ENCODE results near the gene PPM1A.

The PPM1A gene

DNA sequence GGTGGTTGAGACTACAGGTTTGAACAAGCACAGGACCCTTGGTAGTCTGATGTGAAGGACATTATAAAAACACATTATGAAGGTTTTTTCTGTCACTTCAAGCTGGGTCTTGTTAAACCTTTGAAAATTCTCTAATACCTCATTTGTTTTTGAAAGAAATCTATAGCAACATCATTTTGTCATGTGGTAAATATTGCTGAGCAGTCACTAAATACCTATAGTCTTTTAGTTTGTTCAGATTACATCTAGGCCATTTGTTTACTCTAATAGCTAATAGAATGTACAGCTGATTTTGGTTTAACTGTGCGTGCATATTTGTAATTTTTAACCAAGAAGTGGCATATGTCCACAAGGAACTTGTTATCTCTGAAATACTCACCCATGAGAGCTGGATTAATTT lies 2.9 kb downstream of the PPM1A start:
- no peak overlapping the region for H2BK12ac ChIP-seq (ENCODE audit: low read length in 2 of 2)
- H3K36me3 ChIP-seq (ENCODE audit: control insufficient read depth in 1 of 2, insufficient read depth in 2 of 2, low read depth in 1 of 2, low read length in 2 of 2), result no peaks in the 10 kb centered on the region
- no peak overlapping the region for H4K91ac ChIP-seq (ENCODE audit: low read length)
- no peak overlapping the region for H3K14ac ChIP-seq (ENCODE audit: low read length in 2 of 2)
- no peak overlapping the region for H4K8ac ChIP-seq (ENCODE audit: low read length)
- H3K4ac ChIP-seq (ENCODE audit: low read depth in 1 of 2, low read length in 2 of 2), result no peak overlapping the region
- no peak overlapping the region for H3K27ac ChIP-seq (ENCODE audit: low read length, poor library complexity, severe bottlenecking)
- H3K18ac ChIP-seq (ENCODE audit: low read depth in 1 of 2, low read length in 2 of 2), result no peak overlapping the region
- H3K9ac ChIP-seq (ENCODE audit: low read length), result peak overlapping the region; percentile 93
- no peaks in the 10 kb centered on the region for H3K79me1 ChIP-seq (replicated peaks; ENCODE audit: low read length, poor library complexity, severe bottlenecking)
- H2BK120ac ChIP-seq (ENCODE audit: low read depth, low read length), result no peak overlapping the region
- H2AFZ ChIP-seq (ENCODE audit: low read depth, low read length), result no peak overlapping the region
- no peak overlapping the region for H2BK15ac ChIP-seq (ENCODE audit: low read depth, poor library complexity, severe bottlenecking)
- H2BK5ac ChIP-seq (ENCODE audit: low read depth, low read length, poor library complexity, severe bottlenecking), result no peak overlapping the region
- peak overlapping the region in 1 of 2 experiments; percentile 87 for H3K4me3 ChIP-seq (ENCODE audit: insufficient read depth in 1 of 2, low read depth in 1 of 2, low read length in 2 of 2)
- no peak overlapping the region for H3K23ac ChIP-seq (ENCODE audit: low read length in 2 of 2)
- no peak for DNase-seq
- no peak overlapping the region for H3K4me2 ChIP-seq (ENCODE audit: low read length, poor library complexity, severe bottlenecking)
- no peak overlapping the region for H2AK5ac ChIP-seq (ENCODE audit: low read length, severe bottlenecking)
- no peaks in the 10 kb centered on the region for H3K9me3 ChIP-seq (ENCODE audit: control insufficient read depth, low read length)
- H3K27me3 ChIP-seq (ENCODE audit: control insufficient read depth in 1 of 2, insufficient read depth in 1 of 2, low read length in 2 of 2), result no peaks in the 10 kb centered on the region
- H3K4me1 ChIP-seq (ENCODE audit: control insufficient read depth, insufficient read depth, low read depth, low read length), result peaks cover 7% of the 10 kb centered on the region
- WGBS, result no CpG with 5 or more reads among the region's 1 CpG

GRCh38 chr14:60252630-60253029 lies 3.6 kb downstream of the PPM1A start:
- no peaks in the 10 kb centered on the region for H3K9me3 ChIP-seq (ENCODE audit: control insufficient read depth, low read length)
- H2AK5ac ChIP-seq (ENCODE audit: low read length, severe bottlenecking), result no peak overlapping the region
- H2BK120ac ChIP-seq (ENCODE audit: low read depth, low read length), result no peak overlapping the region
- H3K4me1 ChIP-seq (ENCODE audit: control insufficient read depth, insufficient read depth, low read depth, low read length), result peaks cover 7% of the 10 kb centered on the region
- no peak for DNase-seq
- H3K9ac ChIP-seq (ENCODE audit: low read length), result peak overlapping the region; percentile 93
- no peak overlapping the region for H4K91ac ChIP-seq (ENCODE audit: low read length)
- WGBS, result 94% methylated on average over 2 of the region's 2 CpGs
- H2BK15ac ChIP-seq (ENCODE audit: low read depth, poor library complexity, severe bottlenecking), result no peak overlapping the region
- no peak overlapping the region for H3K18ac ChIP-seq (ENCODE audit: low read depth in 1 of 2, low read length in 2 of 2)
- no peak overlapping the region for H3K27ac ChIP-seq (ENCODE audit: low read length, poor library complexity, severe bottlenecking)
- no peaks in the 10 kb centered on the region for H3K27me3 ChIP-seq (ENCODE audit: control insufficient read depth in 1 of 2, insufficient read depth in 1 of 2, low read length in 2 of 2)
- no peak overlapping the region for H3K4me3 ChIP-seq (ENCODE audit: insufficient read depth in 1 of 2, low read depth in 1 of 2, low read length in 2 of 2)
- H4K8ac ChIP-seq (ENCODE audit: low read length), result no peak overlapping the region
- no peak overlapping the region for H2AFZ ChIP-seq (ENCODE audit: low read depth, low read length)
- H2BK5ac ChIP-seq (ENCODE audit: low read depth, low read length, poor library complexity, severe bottlenecking), result no peak overlapping the region
- no peak overlapping the region for H3K4me2 ChIP-seq (ENCODE audit: low read length, poor library complexity, severe bottlenecking)
- H3K4ac ChIP-seq (ENCODE audit: low read depth in 1 of 2, low read length in 2 of 2), result no peak overlapping the region
- H3K36me3 ChIP-seq (ENCODE audit: control insufficient read depth in 1 of 2, insufficient read depth in 2 of 2, low read depth in 1 of 2, low read length in 2 of 2), result no peaks in the 10 kb centered on the region
- H3K14ac ChIP-seq (ENCODE audit: low read length in 2 of 2), result no peak overlapping the region
- H3K79me1 ChIP-seq (replicated peaks; ENCODE audit: low read length, poor library complexity, severe bottlenecking), result no peaks in the 10 kb centered on the region
- H3K23ac ChIP-seq (ENCODE audit: low read length in 2 of 2), result no peak overlapping the region
- no peak overlapping the region for H2BK12ac ChIP-seq (ENCODE audit: low read length in 2 of 2)

GRCh38 chr14:60253649-60254048 lies 4.6 kb downstream of the PPM1A start:
- Histone ChIP-seq H3K14ac (ENCODE audit: low read length in 2 of 2) (no peak overlapping the region), H3K9me3 (ENCODE audit: control insufficient read depth, low read length) (no peaks in the 10 kb centered on the region), H4K8ac (ENCODE audit: low read length) (no peak overlapping the region), H3K4me1 (ENCODE audit: control insufficient read depth, insufficient read depth, low read depth, low read length) (peaks cover 3% of the 10 kb centered on the region), H2AK5ac (ENCODE audit: low read length, severe bottlenecking) (no peak overlapping the region), H3K4me3 (ENCODE audit: insufficient read depth in 1 of 2, low read depth in 1 of 2, low read length in 2 of 2) (no peak overlapping the region), H3K18ac (ENCODE audit: low read depth in 1 of 2, low read length in 2 of 2) (no peak overlapping the region), H2BK15ac (ENCODE audit: low read depth, poor library complexity, severe bottlenecking) (no peak overlapping the region), H2BK120ac (ENCODE audit: low read depth, low read length) (no peak overlapping the region), H3K23ac (ENCODE audit: low read length in 2 of 2) (no peak overlapping the region), H3K4me2 (ENCODE audit: low read length, poor library complexity, severe bottlenecking) (no peak overlapping the region), H2BK5ac (ENCODE audit: low read depth, low read length, poor library complexity, severe bottlenecking) (no peak overlapping the region), H3K9ac (ENCODE audit: low read length) (no peak overlapping the region), H3K36me3 (ENCODE audit: control insufficient read depth in 1 of 2, insufficient read depth in 2 of 2, low read depth in 1 of 2, low read length in 2 of 2) (no peaks in the 10 kb centered on the region), H3K4ac (ENCODE audit: low read depth in 1 of 2, low read length in 2 of 2) (no peak overlapping the region), H3K27me3 (ENCODE audit: control insufficient read depth in 1 of 2, insufficient read depth in 1 of 2, low read length in 2 of 2) (no peaks in the 10 kb centered on the region), H4K91ac (ENCODE audit: low read length) (no peak overlapping the region), H3K27ac (ENCODE audit: low read length, poor library complexity, severe bottlenecking) (no peak overlapping the region), H3K79me1 (replicated peaks; ENCODE audit: low read length, poor library complexity, severe bottlenecking) (no peaks in the 10 kb centered on the region), H2AFZ (ENCODE audit: low read depth, low read length) (no peak overlapping the region), H2BK12ac (ENCODE audit: low read length in 2 of 2) (no peak overlapping the region)
- WGBS, result 97% methylated on average over 3 of the region's 3 CpGs
- no peak for DNase-seq

- Histone ChIP-seq H2BK120ac (ENCODE audit: low read depth, low read length) (no peak overlapping the region), H3K79me1 (replicated peaks; ENCODE audit: low read length, poor library complexity, severe bottlenecking) (no peaks in the 10 kb centered on the region), H3K23ac (ENCODE audit: low read length in 2 of 2) (no peak overlapping the region), H4K8ac (ENCODE audit: low read length) (no peak overlapping the region), H3K4ac (ENCODE audit: low read depth in 1 of 2, low read length in 2 of 2) (no peak overlapping the region), H2BK12ac (ENCODE audit: low read length in 2 of 2) (no peak overlapping the region), H3K27me3 (ENCODE audit: control insufficient read depth in 1 of 2, insufficient read depth in 1 of 2, low read length in 2 of 2) (no peaks in the 10 kb centered on the region), H3K4me2 (ENCODE audit: low read length, poor library complexity, severe bottlenecking) (no peak overlapping the region), H3K9me3 (ENCODE audit: control insufficient read depth, low read length) (no peaks in the 10 kb centered on the region), H2AFZ (ENCODE audit: low read depth, low read length) (no peak overlapping the region), H3K18ac (ENCODE audit: low read depth in 1 of 2, low read length in 2 of 2) (no peak overlapping the region), H3K4me3 (ENCODE audit: insufficient read depth in 1 of 2, low read depth in 1 of 2, low read length in 2 of 2) (no peak overlapping the region), H3K14ac (ENCODE audit: low read length in 2 of 2) (no peak overlapping the region), H2AK5ac (ENCODE audit: low read length, severe bottlenecking) (no peak overlapping the region), H3K36me3 (ENCODE audit: control insufficient read depth in 1 of 2, insufficient read depth in 2 of 2, low read depth in 1 of 2, low read length in 2 of 2) (no peaks in the 10 kb centered on the region), H2BK5ac (ENCODE audit: low read depth, low read length, poor library complexity, severe bottlenecking) (no peak overlapping the region), H3K27ac (ENCODE audit: low read length, poor library complexity, severe bottlenecking) (peak overlapping the region; percentile 35), H3K4me1 (ENCODE audit: control insufficient read depth, insufficient read depth, low read depth, low read length) (peaks cover 3% of the 10 kb centered on the region), H4K91ac (ENCODE audit: low read length) (no peak overlapping the region), H3K9ac (ENCODE audit: low read length) (no peak overlapping the region), H2BK15ac (ENCODE audit: low read depth, poor library complexity, severe bottlenecking) (no peak overlapping the region)
- DNase-seq, result no peak
- 94% methylated on average over 1 of the region's 1 CpG for WGBS
Observed at GRCh38 chr14:60254176-60254575, 5.2 kb downstream of the PPM1A start.

Measured in mesenchymal stem cell (in vitro differentiated cells and primary cell).